Measurements from ENCODE around the gene SH3D21.

Gene SH3D21

DNA sequence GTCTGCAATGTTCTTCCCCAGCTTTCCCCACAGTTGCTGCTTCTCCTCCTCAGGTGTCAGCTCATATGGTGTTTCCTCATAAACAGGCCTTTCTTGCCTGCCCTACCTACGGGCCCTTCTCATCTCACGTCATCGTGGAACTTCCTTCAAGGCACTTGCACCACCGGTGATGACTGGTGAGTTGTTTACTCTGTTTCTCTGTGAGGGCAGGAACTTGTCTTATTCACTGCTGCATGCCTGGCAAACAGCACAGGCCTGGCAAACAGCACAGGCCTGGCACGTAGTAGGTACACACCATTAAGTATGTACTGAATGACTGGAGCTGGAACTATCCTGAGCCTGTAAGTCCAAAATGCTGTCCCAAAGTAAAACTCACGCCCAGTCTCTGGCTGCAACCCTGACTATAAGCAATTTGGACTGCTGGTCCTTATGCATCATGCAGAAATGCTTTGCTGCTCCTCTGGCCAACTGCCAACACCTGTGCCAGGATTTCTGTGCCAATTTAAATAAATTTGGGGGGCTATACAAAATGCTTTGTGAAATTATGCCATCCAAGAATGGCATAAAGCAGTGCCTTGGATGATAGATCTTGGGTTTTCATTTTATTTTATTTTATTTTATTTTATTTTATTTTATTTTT lies 53.9 kb downstream of the SH3D21 start:
- DNase-seq = no peak

DNA sequence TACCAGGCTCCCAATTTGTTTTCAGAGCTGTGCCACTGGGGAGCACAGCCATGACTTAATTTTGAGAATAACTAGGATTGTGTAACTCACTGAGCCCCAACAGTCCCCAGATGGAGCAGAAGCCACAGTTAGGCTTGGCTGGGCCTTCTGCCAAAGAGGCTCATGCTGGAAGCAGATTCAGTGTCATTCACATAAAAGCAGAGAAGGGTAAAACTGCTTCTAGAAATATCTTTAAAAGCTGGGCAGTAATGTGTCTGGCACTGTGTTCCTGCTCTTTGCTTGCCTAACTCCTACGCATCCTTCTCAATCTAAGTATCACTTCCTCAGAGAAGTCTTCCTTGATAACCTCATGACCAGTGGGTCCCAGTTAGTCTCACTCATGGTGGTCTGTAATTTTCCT lies 59.2 kb downstream of the SH3D21 start:
- DNase-seq = no peak

- no peak for DNase-seq
Observed at GRCh38 chr1:36366091-36366661, 60.0 kb downstream of the SH3D21 start.

GRCh38 chr1:36367066-36367465 lies 60.9 kb downstream of the SH3D21 start:
- no peak for DNase-seq

DNA sequence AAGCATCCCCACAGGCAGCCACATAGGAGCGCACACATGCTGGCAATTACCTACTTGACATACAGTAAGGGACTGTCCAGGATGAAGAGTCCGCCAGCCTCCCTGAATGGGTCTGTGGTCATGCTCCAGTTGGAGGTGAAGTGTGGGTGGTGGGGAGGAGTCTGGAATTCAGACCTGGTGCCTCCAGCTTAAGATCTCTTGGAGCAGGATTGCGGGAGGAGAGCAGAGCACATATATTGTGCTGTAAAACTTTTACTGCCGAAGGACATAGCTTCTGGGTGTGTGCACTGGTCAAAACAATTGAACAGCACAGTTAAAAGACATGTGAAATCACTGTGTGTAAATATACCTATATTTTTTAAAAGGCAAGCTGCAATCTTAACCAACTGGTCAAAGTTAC lies 61.6 kb downstream of the SH3D21 start:
- DNase-seq = no peak

GRCh38 chr1:36369061-36369861 lies 63.1 kb downstream of the SH3D21 start:
- DNase-seq = no peak
